SK-N-SH (cell line): ENCODE data around the gene ITPRID1. TPM values are rescaled to one million over a fixed set of nuclear protein-coding genes. Genes with fewer than 3 reads are reported as not detected.

Experiments used
- CTCF ChIA-PET: fragments of 300-600, 350-600 bp; formaldehyde crosslinking; extraction: SDS; loops from one replicate; lab custom pipeline; 2021; lab: Yijun Ruan, JAX
- POLR2A ChIA-PET: fragments of 350-600 bp; sonication (Branson Sonifier 250); formaldehyde crosslinking; extraction: SDS; loops from one replicate; lab custom pipeline; 2020; ENCODE audit warnings: antibody characterized with exemption, inconsistent platforms; lab: Yijun Ruan, JAX
- DNase-seq: peaks from one replicate; pipeline ENCODE4 v3.0.0; 2012
- H2AFZ ChIP-seq: fragments of 200-600 bp; sonication (generic); 2 replicates; pipeline ENCODE4 v1.8.1; 2016; ENCODE audit warnings: antibody characterized with exemption, mild to moderate bottlenecking, low read depth
- H3F3A ChIP-seq: fragments of 200-600 bp; sonication (generic); replicated peaks from 2 replicates; pipeline ENCODE3; 2016; ENCODE audit warnings: antibody characterized with exemption, mild to moderate bottlenecking; ENCODE audit not compliant: insufficient read depth
- H3K27ac ChIP-seq, 2 experiments: fragments of 200-500 bp in 1 of 2; fragments of 200-600 bp in 1 of 2; sonication (Bioruptor generic) in 1 of 2; sonication (generic), shearing (Covaris generic) in 1 of 2; 2 replicates each; pipeline versions ENCODE4 v1.5.1 to v1.6.1; 2014 to 2016; ENCODE audit warnings: low read depth in 2 of 2, inconsistent platforms in 1 of 2, low read length in 1 of 2, mild to moderate bottlenecking in 1 of 2, mixed read lengths in 1 of 2
- H3K27me3 ChIP-seq: fragments of 200-600 bp; sonication (generic), shearing (Covaris generic); 2 replicates; pipeline ENCODE4 v1.6.1; 2016; ENCODE audit warnings: mixed run types; ENCODE audit not compliant: insufficient read depth
- H3K36me3 ChIP-seq, 2 experiments: fragments of 200-500 bp in 1 of 2; fragments of 200-600 bp in 1 of 2; sonication (Bioruptor generic) in 1 of 2; sonication (generic) in 1 of 2; replicated peaks in 1 of 2; 2 replicates each; pipeline versions ENCODE3 to v1.5.1; 2014 to 2016; ENCODE audit warnings: low read length in 1 of 2, mild to moderate bottlenecking in 1 of 2; ENCODE audit not compliant: insufficient read depth in 2 of 2, control insufficient read depth in 1 of 2
- H3K4me1 ChIP-seq, 2 experiments: fragments of 200-500 bp in 1 of 2; fragments of 200-600 bp in 1 of 2; sonication (Bioruptor generic) in 1 of 2; sonication (generic), shearing (Covaris generic) in 1 of 2; 2 replicates each; pipeline versions ENCODE4 v1.5.1 to v1.6.1; 2014 to 2016; ENCODE audit warnings: low read depth in 1 of 2, low read length in 1 of 2, mixed run types in 1 of 2; ENCODE audit not compliant: insufficient read depth in 2 of 2, control insufficient read depth in 1 of 2
- H3K4me2 ChIP-seq: fragments of 200-600 bp; sonication (generic), shearing (Covaris generic); 2 replicates; pipeline ENCODE4 v1.6.1; 2017; ENCODE audit warnings: mixed run types
- H3K4me3 ChIP-seq, 2 experiments: fragments of 200-500 bp in 1 of 2; fragments of 200-600 bp in 1 of 2; sonication (Bioruptor generic) in 1 of 2; sonication (generic), shearing (Covaris generic) in 1 of 2; 2 replicates each; pipeline versions ENCODE4 v1.5.1 to v1.8.1; 2014 to 2016; ENCODE audit warnings: low read depth in 2 of 2, inconsistent platforms in 1 of 2, low read length in 1 of 2, mild to moderate bottlenecking in 1 of 2, mixed read lengths in 1 of 2, moderate library complexity in 1 of 2
- H3K79me2 ChIP-seq: fragments of 200-600 bp; sonication (generic); 2 replicates; pipeline ENCODE4 v1.8.1; 2017; ENCODE audit warnings: mild to moderate bottlenecking; ENCODE audit not compliant: insufficient read depth
- H3K9ac ChIP-seq: fragments of 200-600 bp; sonication (generic); 2 replicates; pipeline ENCODE4 v1.6.1; 2017; ENCODE audit warnings: mixed run types
- H3K9me2 ChIP-seq: fragments of 200-600 bp; sonication (generic); 2 replicates; pipeline ENCODE4 v1.6.1; 2017; ENCODE audit warnings: mixed run types
- H3K9me3 ChIP-seq: fragments of 200-600 bp; sonication (generic); 2 replicates; pipeline ENCODE4 v1.6.1; 2017; ENCODE audit warnings: mixed run types, mild to moderate bottlenecking, moderate library complexity
- H4K20me1 ChIP-seq: fragments of 200-600 bp; sonication (generic); 2 replicates; pipeline ENCODE4 v1.6.1; 2017; ENCODE audit warnings: mild to moderate bottlenecking, mixed run types; ENCODE audit not compliant: insufficient read depth
- CHD2 ChIP-seq: fragments of 150-350 bp; IDR thresholded peaks from 2 replicates; pipeline ENCODE4 v1.6.1; 2018; ENCODE audit warnings: low read length; ENCODE audit not compliant: partially characterized antibody
- CTCF ChIP-seq: fragments of 200-600 bp; sonication (generic); IDR thresholded peaks from 2 replicates; pipeline ENCODE4 v1.6.1; 2017; ENCODE audit warnings: antibody characterized with exemption, mild to moderate bottlenecking, moderate library complexity
- EP300 ChIP-seq, 2 experiments: IDR thresholded peaks; 2 replicates each; pipeline versions ENCODE4 v1.4.0 to v1.6.1; 2012; ENCODE audit warnings: borderline replicate concordance in 1 of 2, low read depth in 1 of 2, low read length in 1 of 2
- EZH2phosphoT487 ChIP-seq: fragments of 200-600 bp; sonication (generic); IDR thresholded peaks from 2 replicates; pipeline ENCODE4 v1.6.1; 2017; ENCODE audit warnings: low read depth, mixed run types, mild to moderate bottlenecking, antibody characterized with exemption, moderate library complexity, borderline replicate concordance
- FOSL2 ChIP-seq: IDR thresholded peaks from 2 replicates; pipeline ENCODE4 v1.4.0; 2012; ENCODE audit warnings: low read depth, mild to moderate bottlenecking, moderate library complexity, borderline replicate concordance
- MEF2A ChIP-seq: IDR thresholded peaks from 2 replicates; pipeline ENCODE4 v1.4.0; 2012; ENCODE audit warnings: low read depth, borderline replicate concordance
- RAD21 ChIP-seq: IDR thresholded peaks from 2 replicates; pipeline ENCODE4 v1.6.1; 2012; ENCODE audit warnings: mild to moderate bottlenecking, low read length
- RCOR1 ChIP-seq: fragments of 150-350 bp; IDR thresholded peaks from 2 replicates; pipeline ENCODE4 v1.6.1; 2017; ENCODE audit warnings: antibody characterized with exemption, low read length
- RFX5 ChIP-seq: IDR thresholded peaks from 2 replicates; pipeline ENCODE4 v1.6.1; 2012; ENCODE audit warnings: mild to moderate bottlenecking, improper control_type of control experiment, low read length
- RXRA ChIP-seq: IDR thresholded peaks from 2 replicates; pipeline ENCODE4 v1.4.0; 2012; ENCODE audit warnings: low read depth, mild to moderate bottlenecking, borderline replicate concordance
- SMC3 ChIP-seq: IDR thresholded peaks from 2 replicates; pipeline ENCODE4 v1.6.1; 2012; ENCODE audit warnings: low read depth, low read length, improper control_type of control experiment
- TCF12 ChIP-seq: IDR thresholded peaks from 2 replicates; pipeline ENCODE4 v1.4.0; 2012
- ZBTB33 ChIP-seq: IDR thresholded peaks from 2 replicates; pipeline ENCODE4 v1.4.0; 2012; ENCODE audit warnings: low read depth, borderline replicate concordance
- WGBS: methylation state at CpG from one replicate; pipeline ENCODE4 v1.1.6; 2017; ENCODE audit warnings: low lambda C conversion rate; 5-methylcytosine and 5-hydroxymethylcytosine counted together
- polyA plus RNA-seq, 3 experiments: library from polyadenylated mRNA; depleted of rRNA; stranded (reverse); fragments of >200 nt; gene quantifications; 2 replicates each; pipeline ENCODE4 v1.2.3, GENCODE V29; 2012

The ITPRID1 gene
- polyA plus RNA-seq, 1 of the 3 experiments (the other 2 are of a cell fraction) = not detected

- peak; percentile 65 for DNase-seq
- WGBS = 6% methylated on average over 15 of the region's 15 CpGs
- TF ChIP-seq EZH2phosphoT487 = no peak
- no peak for TF ChIP-seq RFX5
- TF ChIP-seq ZBTB33 = no peak
- TF ChIP-seq SMC3 = peak; percentile 72
- peak; percentile 65 for TF ChIP-seq RAD21
- no peak for TF ChIP-seq RXRA
- TF ChIP-seq EP300 (IDR thresholded peaks at IDR 0.05; ENCODE audit: borderline replicate concordance in 1 of 2, low read depth in 1 of 2, low read length in 1 of 2) = no peak
- no peak for TF ChIP-seq FOSL2
- TF ChIP-seq CTCF = peak; percentile 82
- TF ChIP-seq CHD2 = no peak
- TF ChIP-seq MEF2A = no peak
- no peak for TF ChIP-seq RCOR1
- no peak for TF ChIP-seq TCF12
- Histone ChIP-seq H3K27ac (no peak overlapping the region), H3K4me2 (no peak overlapping the region), H3F3A (no peaks in the 10 kb centered on the region), H3K9me3 (no peaks in the 10 kb centered on the region), H3K36me3 (no peaks in the 10 kb centered on the region), H3K9me2 (no peaks in the 10 kb centered on the region), H3K4me3 (peak overlapping the region in 1 of 2 experiments; percentile 14; a peak in 1 of 4 replicates), H2AFZ (no peak overlapping the region), H3K4me1 (no peaks in the 10 kb centered on the region), H3K9ac (no peak overlapping the region), H3K27me3 (peaks cover 23% of the 10 kb centered on the region; the same call in 1 of the 2 replicates), H4K20me1 (no peaks in the 10 kb centered on the region), H3K79me2 (no peaks in the 10 kb centered on the region)
- ChIA-PET POLR2A (no interaction called here), CTCF (interaction anchor here (0.6 to 2.0 kb wide), 13 partner anchors 9 to 521 kb away, joined by 3 to 10 read pairs (median 5); no protein-coding TSS in a partner anchor)
Observed at GRCh38 chr7:31488562-31489203, 25.2 kb upstream of the ITPRID1 start.
